ENCODE data around the gene SPTBN1. TPM values are rescaled to one million over a fixed set of nuclear protein-coding genes. Genes with fewer than 3 reads are reported as not detected.

The SPTBN1 gene
- total RNA-seq, 1 donor from 2014 or later: 813 TPM

DNA sequence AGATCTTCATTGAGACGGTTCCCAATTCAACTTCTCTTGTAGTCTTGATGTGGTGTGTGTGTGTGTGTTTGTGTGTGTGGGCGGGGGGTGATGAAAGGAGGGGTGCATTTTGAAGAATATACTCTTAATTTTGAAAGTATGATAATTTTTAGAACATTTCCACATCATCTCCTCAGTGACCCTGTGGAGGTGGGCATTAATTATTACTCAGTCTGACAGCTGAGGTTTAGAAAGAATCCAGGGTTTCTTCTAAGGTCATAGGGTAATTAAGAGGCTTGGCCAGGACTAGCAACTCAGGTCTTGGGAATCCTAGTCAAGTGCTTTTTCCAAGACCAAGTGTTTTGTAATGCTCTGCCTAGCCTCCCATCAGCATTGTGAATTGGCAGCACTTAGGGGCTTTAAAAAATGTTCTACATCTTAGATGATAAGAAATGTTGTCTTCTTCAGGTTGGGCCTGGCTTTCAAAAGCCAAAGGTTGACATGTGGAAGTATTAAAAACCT is 100.5 kb downstream of the SPTBN1 start:
- intact Hi-C loops (cut with DNase I): no loop called here
- no peak for DNase-seq
- TF ChIP-seq, protein P1, sequence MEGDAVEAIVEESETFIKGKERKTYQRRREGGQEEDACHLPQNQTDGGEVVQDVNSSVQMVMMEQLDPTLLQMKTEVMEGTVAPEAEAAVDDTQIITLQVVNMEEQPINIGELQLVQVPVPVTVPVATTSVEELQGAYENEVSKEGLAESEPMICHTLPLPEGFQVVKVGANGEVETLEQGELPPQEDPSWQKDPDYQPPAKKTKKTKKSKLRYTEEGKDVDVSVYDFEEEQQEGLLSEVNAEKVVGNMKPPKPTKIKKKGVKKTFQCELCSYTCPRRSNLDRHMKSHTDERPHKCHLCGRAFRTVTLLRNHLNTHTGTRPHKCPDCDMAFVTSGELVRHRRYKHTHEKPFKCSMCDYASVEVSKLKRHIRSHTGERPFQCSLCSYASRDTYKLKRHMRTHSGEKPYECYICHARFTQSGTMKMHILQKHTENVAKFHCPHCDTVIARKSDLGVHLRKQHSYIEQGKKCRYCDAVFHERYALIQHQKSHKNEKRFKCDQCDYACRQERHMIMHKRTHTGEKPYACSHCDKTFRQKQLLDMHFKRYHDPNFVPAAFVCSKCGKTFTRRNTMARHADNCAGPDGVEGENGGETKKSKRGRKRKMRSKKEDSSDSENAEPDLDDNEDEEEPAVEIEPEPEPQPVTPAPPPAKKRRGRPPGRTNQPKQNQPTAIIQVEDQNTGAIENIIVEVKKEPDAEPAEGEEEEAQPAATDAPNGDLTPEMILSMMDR (IDR thresholded peaks at IDR 0.05): no peak
- H3K9me3 ChIP-seq: no peaks in the 10 kb centered on the region
- peaks cover 65% of the 10 kb centered on the region for H3K4me1 ChIP-seq
- no peaks in the 10 kb centered on the region for H3K36me3 ChIP-seq
- peak; percentile 2 for ATAC-seq
- no peaks in the 10 kb centered on the region for H3K27me3 ChIP-seq
- no peak overlapping the region for H3K4me3 ChIP-seq
- peak overlapping the region; percentile 88 for H3K27ac ChIP-seq

GRCh38 chr2:54557211-54557600 is 101.1 kb downstream of the SPTBN1 start:
- peaks cover 71% of the 10 kb centered on the region for H3K4me1 ChIP-seq
- DNase-seq: no peak
- intact Hi-C loops (cut with DNase I): no loop called here

DNA sequence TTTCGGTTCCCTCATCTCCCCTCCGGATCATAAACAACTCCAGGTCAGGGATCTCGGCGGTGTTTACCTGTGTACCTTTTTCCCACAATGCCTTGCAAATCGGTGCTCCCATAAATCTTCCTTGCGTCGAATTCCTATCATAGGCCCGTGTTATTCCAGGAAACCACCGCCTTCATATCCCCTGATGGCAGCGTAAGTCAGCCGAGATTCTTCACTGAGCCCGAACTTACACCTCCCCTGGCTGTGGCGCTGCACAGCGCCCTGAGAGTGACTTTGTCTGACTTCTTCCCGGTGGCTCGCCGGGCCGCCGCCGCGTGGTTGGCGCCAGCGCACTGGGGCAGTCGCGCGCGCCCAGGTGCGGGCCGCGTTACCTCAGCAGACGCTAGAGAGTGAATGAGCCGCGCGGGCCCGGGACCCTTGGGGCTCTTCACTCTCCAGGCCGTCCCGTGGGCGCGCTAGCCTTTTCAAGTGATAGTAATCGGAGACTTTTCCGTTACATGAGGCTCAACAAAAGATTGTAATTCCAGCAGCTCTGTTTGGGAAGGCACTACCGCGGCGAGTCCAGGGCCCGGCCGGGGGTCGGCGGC is 101.6 kb downstream of the SPTBN1 start:
- Histone ChIP-seq H3K9me3 (no peaks in the 10 kb centered on the region), H3K27ac (peak overlapping the region; percentile 88), H3K4me3 (peak overlapping the region; percentile 64), H3K4me1 (peaks cover 73% of the 10 kb centered on the region), H3K27me3 (no peaks in the 10 kb centered on the region), H3K36me3 (no peaks in the 10 kb centered on the region)
- ATAC-seq (peak; percentile 64), DNase-seq (peak; percentile 82)
- TF ChIP-seq, protein P1 (IDR thresholded peaks at IDR 0.05): peak; percentile 11
- intact Hi-C loops (cut with DNase I): no loop called here

More at GRCh38 chr2:54557211-54557600, 101.1 kb downstream of the SPTBN1 start:
- TF ChIP-seq, protein P1 (IDR thresholded peaks at IDR 0.05): no peak
- Histone ChIP-seq H3K4me3 (peak overlapping the region; percentile 64), H3K9me3 (no peaks in the 10 kb centered on the region), H3K27ac (peak overlapping the region; percentile 88), H3K36me3 (no peaks in the 10 kb centered on the region), H3K27me3 (no peaks in the 10 kb centered on the region)
- ATAC-seq: no peak

DNA sequence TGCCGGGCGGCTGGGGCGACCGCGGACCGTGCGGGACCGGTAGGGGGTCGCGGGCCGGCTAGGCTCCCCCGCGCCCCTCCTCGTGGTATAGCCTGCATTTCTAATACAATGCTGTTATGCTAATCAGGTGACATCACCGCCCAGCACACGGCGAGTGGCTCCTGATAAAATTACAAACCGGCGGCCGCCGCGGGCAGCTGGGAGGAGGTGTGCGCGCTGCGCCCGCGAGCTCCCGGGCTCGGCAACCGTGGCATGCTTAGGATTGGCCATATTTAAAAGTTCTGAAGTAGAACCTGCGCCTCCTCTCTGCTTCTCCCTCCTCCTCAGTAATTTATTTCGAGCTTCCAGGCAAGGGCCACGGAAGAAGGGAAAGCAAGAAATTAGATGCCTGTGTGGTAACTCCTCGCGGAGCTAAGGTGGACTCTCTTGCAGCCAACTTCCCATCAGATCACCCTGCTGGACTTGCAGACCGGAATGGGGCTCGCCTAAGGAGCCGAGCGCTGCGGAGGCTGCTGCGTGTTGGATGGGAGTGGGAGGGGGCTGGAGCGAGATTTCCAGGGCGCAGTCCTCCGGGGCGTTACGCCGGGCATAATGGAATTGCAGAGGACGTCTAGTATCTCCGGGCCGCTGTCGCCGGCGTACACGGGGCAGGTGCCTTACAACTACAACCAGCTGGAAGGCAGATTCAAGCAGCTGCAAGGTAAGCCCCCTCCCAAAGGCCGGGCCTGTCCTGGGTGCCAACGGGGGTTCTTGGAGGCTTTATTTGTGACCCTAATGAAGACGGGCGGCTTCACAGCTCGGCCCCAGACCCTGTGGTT is 102.3 kb downstream of the SPTBN1 start:
- ATAC-seq: peak; percentile 74
- H3K4me3 ChIP-seq: peak overlapping the region; percentile 64
- intact Hi-C loops (cut with DNase I): no loop called here

DNA sequence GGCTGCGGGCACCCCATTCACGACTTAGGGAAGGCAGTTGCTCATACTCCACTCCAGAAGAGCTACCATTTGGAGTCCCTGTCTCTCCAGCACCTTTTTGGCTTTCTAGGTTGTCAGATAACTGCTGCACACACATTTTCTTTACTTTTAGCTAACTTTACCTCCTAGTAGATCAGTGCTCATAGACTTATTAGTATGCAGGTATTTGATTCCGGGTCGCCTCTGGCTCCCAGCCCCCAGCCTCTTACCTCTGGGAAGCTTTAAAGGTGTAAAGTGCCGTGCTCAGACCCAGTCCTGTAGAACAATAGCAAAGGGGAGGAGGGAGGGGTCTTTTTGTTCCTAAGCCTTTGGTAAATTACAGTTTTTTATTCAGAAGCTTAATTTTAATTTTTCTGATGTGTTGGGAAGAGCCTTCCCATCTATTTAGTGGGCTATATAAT is 102.9 kb downstream of the SPTBN1 start:
- Histone ChIP-seq H3K9me3 (no peaks in the 10 kb centered on the region), H3K4me1 (peaks cover 63% of the 10 kb centered on the region), H3K27ac (peak overlapping the region; percentile 88), H3K4me3 (peak overlapping the region; percentile 64), H3K36me3 (no peaks in the 10 kb centered on the region), H3K27me3 (no peaks in the 10 kb centered on the region)
- ATAC-seq: peak; percentile 4
- no peak for DNase-seq
- TF ChIP-seq, protein P1 (IDR thresholded peaks at IDR 0.05): no peak
- intact Hi-C loops (cut with DNase I): no loop called here

More for the DNA sequence above, 102.3 kb downstream of the SPTBN1 start:
- Histone ChIP-seq H3K27me3 (no peaks in the 10 kb centered on the region), H3K27ac (peak overlapping the region; percentile 88), H3K36me3 (no peaks in the 10 kb centered on the region), H3K4me1 (peaks cover 69% of the 10 kb centered on the region), H3K9me3 (no peaks in the 10 kb centered on the region)
- DNase-seq: peak; percentile 86
- TF ChIP-seq, protein P1 (IDR thresholded peaks at IDR 0.05): no peak

Data from upper lobe of right lung (tissue), 1 donor.